ENCODE measurements around the gene C6orf52. TPM values are rescaled to one million over a fixed set of nuclear protein-coding genes. Genes with fewer than 3 reads are reported as not detected.
"Not testable (repeated sequence)": the region's sequence is repeated elsewhere in the genome, so short reads cannot be mapped to it uniquely, and the experiment has no call there.

Gene C6orf52
- 3.1 and 3.3 TPM in 2 replicates for total RNA-seq

- TF ChIP-seq CTCF (IDR thresholded peaks at IDR 0.05; ENCODE audit: insufficient read depth, low read length, poor library complexity, severe bottlenecking) = no peak
- Histone ChIP-seq H3K27me3 (ENCODE audit: control insufficient read depth, insufficient read depth, low read length) (no peaks in the 10 kb centered on the region), H3K36me3 (ENCODE audit: control insufficient read depth, insufficient read depth, low read length) (no peaks in the 10 kb centered on the region), H3K4me3 (ENCODE audit: low read depth, low read length) (peak within 1 kb of the TSS; percentile 76)
- DNase-seq (ENCODE audit: low read depth) = peak; percentile 65
Measured at GRCh38 chr6:10694302-10695085, at the start of gene C6orf52, which contains the start of gene PAK1IP1. Gene C6orf52, minus strand, starts transcription at chr6:10694616. Its CDS starts 7,066 bp downstream, at chr6:10687550. Gene PAK1IP1, plus strand, starts transcription at chr6:10694972. Its CDS starts 14 bp downstream, at chr6:10694986.

GRCh38 chr6:10743515-10743914, 49.1 kb upstream of the C6orf52 start:
- TF ChIP-seq CTCF (IDR thresholded peaks at IDR 0.05; ENCODE audit: insufficient read depth, low read length, poor library complexity, severe bottlenecking) = no peak
- DNase-seq (ENCODE audit: low read depth) = no peak
- no peak overlapping the region for H3K4me3 ChIP-seq (ENCODE audit: low read depth, low read length)
- H3K27me3 ChIP-seq (ENCODE audit: control insufficient read depth, insufficient read depth, low read length) = no peaks in the 10 kb centered on the region
- H3K36me3 ChIP-seq (ENCODE audit: control insufficient read depth, insufficient read depth, low read length) = no peaks in the 10 kb centered on the region

GRCh38 chr6:10742251-10742650, 47.8 kb upstream of the C6orf52 start:
- no peak for DNase-seq (ENCODE audit: low read depth)
- no peak for TF ChIP-seq CTCF (IDR thresholded peaks at IDR 0.05; ENCODE audit: insufficient read depth, low read length, poor library complexity, severe bottlenecking)
- Histone ChIP-seq H3K36me3 (ENCODE audit: control insufficient read depth, insufficient read depth, low read length) (no peaks in the 10 kb centered on the region), H3K4me3 (ENCODE audit: low read depth, low read length) (no peak overlapping the region), H3K27me3 (ENCODE audit: control insufficient read depth, insufficient read depth, low read length) (no peaks in the 10 kb centered on the region)

DNA sequence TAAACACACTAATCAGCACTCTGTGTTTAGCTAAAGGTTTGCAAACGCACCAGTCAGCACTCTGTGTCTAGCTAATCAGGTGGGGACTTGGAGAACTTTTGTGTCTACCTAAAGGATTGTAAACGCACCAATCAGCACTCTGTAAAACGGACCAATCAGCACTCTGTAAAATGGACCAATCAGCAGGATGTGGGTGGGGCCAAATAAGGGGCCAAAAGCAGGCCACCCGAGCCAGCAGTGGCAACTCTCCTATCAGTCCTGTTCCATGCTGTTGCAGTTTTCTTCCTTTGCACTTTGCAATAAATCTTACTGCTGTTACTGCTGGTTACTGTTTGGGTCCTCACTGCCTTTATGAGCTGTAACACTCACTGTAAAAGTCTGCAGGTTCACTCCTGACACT, 47.2 kb upstream of the C6orf52 start:
- not testable (repeated sequence) for DNase-seq (ENCODE audit: low read depth)

GRCh38 chr6:10740061-10740460, 45.6 kb upstream of the C6orf52 start:
- H3K4me3 ChIP-seq (ENCODE audit: low read depth, low read length) = no peak overlapping the region
- no peaks in the 10 kb centered on the region for H3K27me3 ChIP-seq (ENCODE audit: control insufficient read depth, insufficient read depth, low read length)
- no peak for TF ChIP-seq CTCF (IDR thresholded peaks at IDR 0.05; ENCODE audit: insufficient read depth, low read length, poor library complexity, severe bottlenecking)
- DNase-seq (ENCODE audit: low read depth) = no peak
- H3K36me3 ChIP-seq (ENCODE audit: control insufficient read depth, insufficient read depth, low read length) = no peaks in the 10 kb centered on the region

More for the DNA sequence above, 47.2 kb upstream of the C6orf52 start:
- H3K36me3 ChIP-seq (ENCODE audit: control insufficient read depth, insufficient read depth, low read length); H3K27me3 ChIP-seq (ENCODE audit: control insufficient read depth, insufficient read depth, low read length); H3K4me3 ChIP-seq (ENCODE audit: low read depth, low read length): not testable (repeated sequence)

DNA sequence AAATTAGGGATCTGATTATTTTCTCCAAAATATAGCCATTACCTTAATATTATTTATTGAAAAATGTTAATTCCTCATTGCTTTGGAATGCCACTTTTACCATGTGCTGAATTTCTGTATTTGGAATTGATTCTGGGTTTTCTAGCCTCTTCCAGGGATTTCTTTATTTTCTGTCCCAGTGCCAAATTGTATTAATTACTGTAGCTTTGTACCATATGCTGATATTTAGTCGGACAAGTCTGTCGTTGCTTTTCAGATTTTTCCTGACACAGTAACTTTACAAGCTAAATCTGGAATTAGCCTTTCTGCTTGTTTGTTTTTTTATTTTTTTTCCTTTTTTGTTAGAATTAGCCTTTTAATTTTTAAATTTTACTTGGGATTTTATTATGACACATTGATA, 42.3 kb upstream of the C6orf52 start:
- no peak overlapping the region for H3K4me3 ChIP-seq (ENCODE audit: low read depth, low read length)
- no peak for TF ChIP-seq CTCF (IDR thresholded peaks at IDR 0.05; ENCODE audit: insufficient read depth, low read length, poor library complexity, severe bottlenecking)

More for the DNA sequence above, 42.3 kb upstream of the C6orf52 start:
- Histone ChIP-seq H3K36me3 (ENCODE audit: control insufficient read depth, insufficient read depth, low read length) (no peaks in the 10 kb centered on the region), H3K27me3 (ENCODE audit: control insufficient read depth, insufficient read depth, low read length) (no peaks in the 10 kb centered on the region)
- DNase-seq (ENCODE audit: low read depth) = no peak
